HUDEP-2 (cell line): ENCODE results near the gene SNX27.
A peak's percentile ranks its signal among the peaks of the same experiment; 100 is the strongest.

Experiments
- DNase-seq, 76 experiments: peaks; one replicate each; lab custom pipeline; 2025; ENCODE audit not compliant: unreplicated experiment in 76 of 76; lab: John Stamatoyannopoulos, UW

Gene SNX27

DNA sequence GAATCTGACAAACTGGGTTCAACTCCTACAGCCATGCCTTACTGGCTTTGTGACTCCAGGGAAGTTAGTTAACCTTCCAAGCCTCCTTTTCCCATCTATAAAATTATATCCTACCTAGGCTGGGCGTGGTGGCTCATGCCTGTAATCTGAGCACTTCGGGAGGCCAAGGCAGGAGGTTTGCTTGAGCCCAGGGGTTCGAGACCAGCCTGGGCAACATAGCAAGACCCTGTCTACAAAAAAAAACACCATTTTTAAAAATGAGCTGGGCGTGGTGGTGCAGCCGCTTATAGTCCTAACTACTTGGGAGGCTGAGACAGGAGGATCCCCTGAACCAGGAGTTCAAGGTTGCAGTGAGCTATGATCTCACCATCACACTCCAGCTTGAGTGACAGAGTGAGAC lies 89.7 kb downstream of the SNX27 start:
- no peak for DNase-seq

DNA sequence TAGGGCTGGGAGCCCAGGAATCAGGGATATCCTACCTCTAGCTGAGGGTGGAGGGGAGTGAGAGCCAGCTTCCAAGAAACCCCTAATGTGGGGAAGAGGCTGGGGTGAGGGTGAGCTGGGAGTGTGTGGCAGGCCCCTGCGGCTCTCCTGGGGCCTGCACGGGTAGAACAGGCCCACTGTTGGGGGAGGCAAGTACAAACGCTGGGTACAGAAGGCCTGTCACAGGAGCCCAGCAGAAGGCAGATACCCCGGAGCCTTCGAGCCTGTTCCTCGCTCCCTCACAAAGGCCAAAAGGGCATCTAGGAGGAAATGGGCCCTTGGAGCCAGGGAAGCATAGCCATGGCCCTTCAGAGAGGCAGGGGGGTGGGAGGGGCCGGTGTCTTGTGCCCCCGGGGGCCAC lies 91.1 kb downstream of the SNX27 start:
- no peak for DNase-seq

DNA sequence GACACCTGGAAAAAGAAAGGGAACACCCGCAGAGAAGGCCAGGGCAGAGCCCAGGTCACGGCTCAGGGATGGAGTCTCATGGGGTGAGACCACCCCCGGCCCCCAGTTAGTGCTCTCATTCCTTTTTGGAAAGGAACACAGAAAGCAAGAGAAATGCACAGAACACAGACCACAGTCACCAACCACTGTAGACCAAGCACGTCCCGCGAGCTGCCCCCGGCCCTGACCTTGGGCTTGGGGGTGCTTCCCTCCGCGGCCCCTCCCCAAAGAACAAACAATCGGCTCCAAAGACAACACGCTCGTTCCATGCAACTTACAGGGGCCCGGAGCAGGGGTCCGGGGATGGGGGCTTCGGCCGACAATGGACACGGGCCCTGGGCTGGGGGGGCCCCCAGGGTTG lies 92.0 kb downstream of the SNX27 start:
- no peak for DNase-seq

DNA sequence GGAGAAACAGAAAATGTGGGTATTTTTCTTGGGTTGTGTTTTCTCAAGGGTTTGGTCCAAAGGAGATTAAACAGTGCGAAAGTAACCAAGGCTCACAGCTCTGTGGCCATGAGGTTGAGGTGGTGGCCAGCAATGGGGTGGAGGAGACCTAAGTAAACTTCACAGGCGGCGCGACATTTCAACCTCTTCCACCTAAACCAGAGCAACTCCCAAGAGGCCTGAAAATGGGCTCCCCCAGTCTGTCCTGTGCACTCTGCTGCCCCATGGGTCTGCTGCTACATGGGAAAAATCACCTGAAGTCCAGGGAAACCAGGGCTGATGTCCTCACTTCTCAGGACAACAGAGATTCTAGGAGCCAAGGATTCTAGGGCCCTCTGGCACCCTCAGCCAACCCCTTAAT lies 92.4 kb downstream of the SNX27 start:
- no peak for DNase-seq

DNA sequence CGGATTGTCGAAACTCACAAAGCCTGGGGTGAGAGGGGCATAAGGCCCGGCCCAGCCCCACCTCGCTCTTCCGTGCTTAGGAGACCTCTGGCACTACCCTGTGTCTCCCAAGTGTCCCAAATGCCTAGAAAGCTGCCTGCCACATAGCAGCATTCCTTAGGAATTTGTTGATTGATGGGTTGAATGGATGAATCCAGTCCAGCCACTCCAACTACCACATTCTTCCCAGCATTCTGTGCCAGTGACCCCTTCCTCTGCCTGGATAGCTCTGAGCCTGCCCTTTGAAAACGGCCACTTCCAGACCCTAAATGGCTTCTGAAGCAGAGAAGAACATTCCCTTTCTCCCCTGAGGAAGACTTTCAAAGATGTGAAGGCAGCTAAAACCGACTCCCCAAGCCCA lies 93.3 kb downstream of the SNX27 start:
- no peak for DNase-seq

DNA sequence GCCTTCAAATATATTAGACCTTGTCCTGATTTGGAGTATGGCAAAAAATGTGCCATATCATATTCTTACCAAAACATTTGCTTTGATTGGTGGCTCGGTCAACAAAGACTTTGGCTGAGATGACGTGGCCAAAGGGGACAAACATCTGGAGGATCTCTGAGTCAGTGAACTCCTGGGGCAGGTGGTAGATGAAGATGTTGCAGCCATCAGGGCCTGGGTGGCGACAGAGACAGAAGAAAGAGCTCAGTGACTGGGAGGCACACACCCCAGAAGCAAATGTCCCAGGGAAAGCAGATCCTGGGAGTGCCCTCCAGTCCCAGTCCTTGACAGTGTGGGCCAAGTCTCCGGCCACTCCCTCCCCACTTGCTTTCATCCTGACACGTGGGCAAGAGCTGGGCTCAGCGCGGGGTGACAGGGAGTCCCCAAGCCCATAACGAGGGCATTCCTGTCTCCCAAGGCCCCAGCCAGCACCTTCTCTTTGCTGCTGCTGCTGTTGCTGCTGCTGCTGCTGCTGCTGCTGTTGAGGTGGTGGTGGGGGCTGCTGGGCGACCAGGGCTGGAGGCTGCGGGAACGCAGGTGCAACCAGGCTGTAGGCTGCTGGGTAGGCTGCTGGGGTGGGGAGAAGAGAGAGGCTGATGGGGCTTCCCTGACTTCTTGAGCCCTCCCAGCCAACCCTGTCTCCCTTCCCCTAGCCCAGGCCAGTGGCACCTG lies 94.1 kb downstream of the SNX27 start:
- DNase-seq = no peak

DNA sequence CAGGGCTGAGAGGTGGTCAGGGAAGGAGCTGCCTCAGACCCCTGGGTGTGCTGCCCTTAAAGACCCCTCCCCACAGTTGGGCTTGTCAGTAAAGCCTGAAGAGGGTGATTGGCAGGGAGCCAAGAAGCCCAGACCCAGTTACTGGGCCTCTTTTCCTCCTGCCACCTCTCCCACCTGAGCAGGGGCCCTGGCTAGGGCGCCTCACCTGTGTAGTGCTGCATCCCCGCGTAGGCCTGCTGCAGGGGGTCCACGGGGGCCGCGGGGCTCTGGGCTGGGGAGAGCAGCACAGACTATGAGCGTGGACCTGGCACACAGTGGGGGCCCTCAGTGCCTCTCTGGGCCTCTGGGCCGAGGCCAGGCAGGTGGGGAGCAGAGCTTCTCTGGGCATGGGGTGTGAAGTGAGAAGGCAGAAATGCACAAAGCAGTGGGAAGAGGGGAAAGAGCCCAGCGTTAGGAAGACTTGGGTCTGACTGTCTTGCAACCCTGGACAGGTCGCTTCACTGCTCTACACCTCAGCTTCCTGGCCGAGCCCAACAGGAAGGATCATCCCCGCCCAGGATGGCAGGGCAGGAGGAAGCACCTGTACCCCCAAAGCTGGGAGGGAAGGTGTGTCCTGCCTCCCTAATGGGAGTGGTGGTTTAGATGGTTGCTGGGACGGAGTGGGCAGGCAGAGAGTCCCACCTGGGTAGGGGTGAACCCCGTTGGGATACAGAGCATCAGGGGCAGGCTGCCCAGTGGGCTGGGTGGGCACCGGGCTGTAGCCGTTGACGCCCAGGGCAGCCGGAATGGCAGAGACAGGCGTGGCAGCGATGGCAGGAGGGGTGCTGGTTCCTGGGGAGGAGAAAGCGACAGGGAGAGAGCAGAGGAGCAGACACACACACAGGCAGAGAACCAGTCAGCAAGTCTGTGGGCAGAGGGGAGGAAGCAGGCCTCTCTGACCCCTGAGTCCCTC lies 94.9 kb downstream of the SNX27 start:
- DNase-seq = no peak

DNA sequence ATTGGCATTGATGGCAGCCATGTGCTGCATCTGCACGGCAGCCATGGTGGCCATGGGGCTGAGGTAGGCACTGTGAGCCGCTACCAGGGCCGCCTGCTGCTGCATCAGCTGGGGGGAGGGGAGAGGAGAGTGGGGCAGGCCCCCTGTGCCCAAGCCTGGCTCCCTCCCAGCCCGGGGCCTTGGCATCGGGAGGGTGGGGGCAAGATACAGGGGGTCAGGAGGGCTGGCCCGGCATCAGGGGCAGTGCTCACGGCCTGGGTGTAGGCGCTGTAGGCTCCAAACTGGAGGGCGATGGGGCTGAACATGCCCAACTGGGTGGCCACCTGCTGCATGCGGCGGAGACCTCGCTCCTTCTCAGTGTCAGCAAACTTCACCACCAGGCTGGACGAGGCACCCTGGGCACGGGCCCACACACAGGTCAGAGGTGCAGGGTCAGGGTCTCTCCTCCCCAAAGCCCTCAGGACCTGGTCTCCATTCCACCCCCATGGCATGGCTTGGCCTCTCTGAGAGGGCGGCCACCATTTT lies 95.8 kb downstream of the SNX27 start:
- DNase-seq = no peak

DNA sequence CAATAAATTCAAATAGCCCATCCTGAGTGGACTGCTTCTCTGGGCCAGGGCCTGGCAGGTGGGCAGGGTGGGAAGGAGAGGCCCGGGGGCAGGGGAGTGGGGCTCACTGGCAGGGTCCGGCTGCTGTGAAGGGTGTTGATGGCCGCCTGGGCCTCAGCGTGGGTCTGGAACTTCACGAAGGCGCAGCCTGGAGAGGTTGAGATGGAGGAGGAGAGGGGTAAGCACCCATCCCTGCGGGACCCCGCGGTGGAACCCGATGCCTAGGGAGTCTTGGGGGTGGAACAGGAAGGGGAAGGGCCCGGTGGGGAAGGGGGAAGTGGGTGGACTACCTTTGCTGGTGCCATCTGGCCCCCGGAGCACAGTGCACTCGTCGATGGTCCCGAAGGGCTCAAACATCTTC lies 97.0 kb downstream of the SNX27 start:
- no peak for DNase-seq

DNA sequence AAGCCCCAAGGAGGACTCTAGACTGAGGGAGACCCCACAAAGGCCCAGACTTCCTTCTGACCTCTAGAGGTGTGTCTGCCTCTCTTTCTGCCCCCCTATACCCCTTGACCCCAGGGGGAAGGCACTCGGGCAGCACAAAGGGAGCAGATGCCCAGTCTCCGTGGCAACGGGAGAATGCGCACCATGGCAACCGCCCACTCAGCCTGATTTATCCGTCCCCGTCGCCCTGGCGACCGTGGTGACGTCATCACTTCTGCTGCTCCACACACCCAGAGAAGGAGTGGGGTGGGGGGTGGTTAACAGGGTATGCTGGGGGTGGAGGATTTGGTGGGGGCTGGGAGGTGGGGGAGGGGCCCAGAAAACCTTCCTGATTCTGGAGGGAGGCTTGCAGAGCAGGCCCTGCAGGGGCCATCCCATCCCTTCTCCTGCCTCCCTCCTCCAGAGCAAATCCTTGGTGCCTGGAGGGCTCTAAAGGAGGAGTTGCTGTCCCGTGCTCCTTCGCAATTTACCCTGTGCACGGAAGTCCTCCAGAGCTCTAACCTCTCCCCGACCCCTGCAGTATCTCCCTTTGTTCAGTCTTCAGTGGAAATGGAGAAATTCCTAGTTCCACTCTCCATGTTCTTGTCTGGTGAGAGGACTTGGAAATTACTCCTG lies 98.5 kb downstream of the SNX27 start:
- DNase-seq = peak in 14 of 76 experiments; percentile 3 to 44 (median 14)

DNA sequence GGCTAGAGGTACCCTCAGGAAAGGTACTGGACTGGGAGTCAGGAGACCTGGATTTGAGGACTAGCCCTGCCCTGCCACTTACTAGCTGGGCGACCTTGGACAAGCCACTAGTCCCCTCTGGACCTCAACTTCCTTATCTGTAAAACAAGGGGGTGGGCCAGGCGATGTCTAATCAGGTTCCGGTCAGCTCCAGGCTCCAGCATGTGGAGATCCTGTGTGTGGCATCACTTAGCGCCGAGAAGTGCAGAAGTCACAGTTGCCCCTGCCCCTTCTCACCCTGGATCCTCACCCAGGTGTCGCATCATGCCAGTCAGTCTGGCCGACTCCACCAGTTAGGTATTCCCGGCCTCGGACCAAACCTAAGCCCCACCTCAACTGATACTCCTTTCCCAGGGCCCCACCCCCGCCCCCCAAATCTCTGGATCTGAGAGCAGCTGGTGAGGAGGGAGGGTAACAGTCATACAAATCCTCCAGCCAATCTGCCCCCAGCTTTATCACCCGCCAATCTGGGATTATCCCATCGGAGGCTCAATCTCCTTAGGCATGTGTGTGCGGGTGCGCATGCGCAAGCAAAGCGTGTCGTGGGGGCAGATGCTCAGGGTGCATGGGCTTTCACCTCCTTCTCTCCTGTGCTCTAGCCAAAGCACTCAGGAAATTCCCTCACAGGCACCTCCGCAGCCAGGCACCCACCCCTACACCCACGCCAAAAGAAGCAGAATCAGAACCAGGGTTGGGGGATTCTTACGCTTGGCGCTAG lies 99.4 kb downstream of the SNX27 start:
- DNase-seq = no peak

DNA sequence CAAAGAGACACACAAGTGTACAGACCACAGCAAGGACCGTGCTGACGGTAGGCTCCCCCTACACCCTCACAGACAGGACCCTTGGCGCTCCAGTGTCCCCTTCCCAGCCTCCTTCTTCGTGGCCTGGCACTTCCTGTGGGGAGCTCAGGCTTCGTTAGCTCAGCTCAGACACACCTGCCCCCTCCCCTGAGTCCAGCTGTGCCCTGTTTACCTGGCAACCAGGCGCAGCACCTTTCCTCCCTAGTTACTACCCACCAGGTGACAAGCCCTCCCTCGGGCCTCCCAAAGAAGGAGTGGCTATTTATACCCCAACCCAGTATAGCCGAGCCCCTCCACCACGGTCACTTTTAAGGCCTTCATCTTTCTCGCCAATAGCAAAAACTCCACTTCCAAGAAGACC lies 100.1 kb downstream of the SNX27 start:
- DNase-seq = no peak

DNA sequence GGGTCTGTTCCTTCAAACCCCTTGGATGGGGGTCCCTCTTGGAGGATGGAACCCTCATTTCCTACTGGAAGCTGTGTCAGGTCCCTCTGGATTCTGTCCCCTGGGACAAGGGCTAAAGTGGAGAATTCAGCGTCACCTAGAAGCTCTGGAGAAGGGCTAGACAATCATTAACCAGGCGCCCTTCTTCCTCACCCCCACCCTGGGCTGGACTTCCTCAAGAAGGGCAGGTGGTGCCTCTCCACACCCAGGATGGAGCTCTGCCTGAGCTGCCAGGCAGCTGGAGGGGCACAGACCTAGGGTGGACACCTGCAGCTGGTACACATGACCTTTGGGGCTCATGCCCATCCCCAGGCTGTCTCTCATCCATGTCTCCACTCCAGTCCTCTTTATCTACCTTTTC lies 101.2 kb downstream of the SNX27 start:
- no peak for DNase-seq

DNA sequence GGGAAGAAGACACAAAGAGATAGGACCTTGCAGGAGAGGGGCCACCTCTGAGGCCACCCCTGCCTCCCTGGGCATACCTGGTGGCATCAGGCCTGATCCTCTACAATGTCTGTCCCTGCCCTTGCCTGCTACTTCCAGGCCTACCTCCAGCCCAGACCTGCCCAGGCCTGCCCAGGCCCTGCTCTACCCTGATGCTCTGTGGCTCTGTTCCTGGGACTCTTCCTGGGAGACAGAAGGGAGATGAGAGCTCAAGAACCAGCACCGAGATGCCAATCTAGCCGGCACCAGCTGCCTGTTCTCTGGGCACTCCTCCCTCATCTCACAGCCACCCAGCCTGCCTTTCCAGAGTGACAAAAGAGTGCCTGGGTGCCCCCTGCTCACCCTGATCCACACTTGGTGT lies 102.0 kb downstream of the SNX27 start:
- no peak for DNase-seq

DNA sequence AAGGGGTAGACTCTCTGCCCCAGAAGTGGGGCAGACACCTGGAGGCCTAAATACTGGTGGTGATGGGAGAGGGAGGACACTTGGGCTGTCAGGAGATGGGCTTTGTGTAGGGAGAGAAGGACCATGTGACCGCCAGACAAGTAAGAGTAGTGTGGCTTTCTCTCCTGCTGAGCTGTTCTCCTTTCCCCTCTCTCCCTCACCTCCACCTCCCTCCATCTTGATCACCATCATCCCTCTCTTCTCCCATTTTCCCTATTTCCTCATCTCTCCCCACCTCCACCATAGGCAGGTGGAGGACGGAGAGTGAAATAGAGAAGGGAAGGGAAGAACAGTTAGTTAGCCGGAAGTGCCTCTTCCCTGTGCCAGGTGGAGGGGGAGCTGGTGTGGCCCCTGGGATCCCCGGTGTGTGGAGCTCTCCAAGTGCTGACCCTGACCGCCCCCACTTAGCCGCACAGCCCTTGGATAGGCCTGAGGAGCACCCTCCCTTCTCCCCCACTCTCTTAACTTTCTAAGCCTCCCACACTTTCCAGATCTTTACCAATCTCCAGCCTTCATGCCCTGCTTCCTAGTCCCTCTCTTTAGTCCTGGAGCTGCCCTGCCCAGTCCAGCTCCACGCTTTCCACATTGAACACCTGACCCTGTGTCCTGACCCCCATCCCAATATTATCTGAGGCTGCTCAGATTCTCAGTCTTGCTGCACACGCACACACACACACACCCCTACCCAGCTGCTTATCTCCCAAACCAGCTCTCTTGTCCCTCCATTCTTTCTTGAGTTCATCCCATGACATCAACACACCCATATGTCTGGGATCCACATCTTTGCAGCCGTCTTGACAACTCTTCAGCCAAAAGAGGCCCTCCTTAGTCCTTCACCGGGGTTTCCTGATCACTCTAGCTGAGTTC lies 103.2 kb downstream of the SNX27 start:
- peak in 67 of 76 experiments; percentile 15 to 83 (median 54) for DNase-seq

DNA sequence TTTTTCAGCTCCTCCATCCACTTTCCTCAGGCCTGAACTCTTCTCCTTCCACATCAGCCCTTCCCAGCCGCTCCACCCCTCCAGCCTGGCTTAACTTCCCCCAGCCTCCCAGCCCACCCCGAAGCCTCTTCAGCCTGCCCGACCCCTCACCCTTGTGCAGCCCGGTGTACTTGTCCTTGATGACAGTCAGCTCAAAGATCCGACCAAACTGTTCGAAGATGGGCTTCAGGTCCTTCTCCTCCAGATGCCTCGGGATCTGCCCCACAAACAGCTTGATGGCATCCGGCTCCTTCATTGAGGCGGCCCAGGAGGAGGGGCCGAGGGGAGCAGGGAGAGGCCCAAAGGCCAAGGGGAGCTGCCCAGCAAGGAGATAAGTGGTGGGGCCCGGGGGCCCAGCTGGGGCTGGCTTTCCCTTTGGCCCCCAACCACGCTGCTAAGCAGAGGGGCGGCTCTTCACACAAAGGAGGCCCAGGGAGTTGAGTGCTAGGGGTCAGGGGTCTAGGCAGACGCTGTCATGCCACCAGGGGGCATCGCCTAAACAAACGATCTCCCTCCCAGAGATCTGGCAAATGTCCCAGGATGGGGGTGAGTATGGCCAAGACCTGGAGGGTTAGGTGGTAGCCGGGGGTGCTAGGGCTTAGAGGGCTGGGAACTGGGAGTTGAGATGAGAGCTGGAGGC lies 104.0 kb downstream of the SNX27 start:
- DNase-seq = peak in 17 of 76 experiments; percentile 1 to 33 (median 18)

DNA sequence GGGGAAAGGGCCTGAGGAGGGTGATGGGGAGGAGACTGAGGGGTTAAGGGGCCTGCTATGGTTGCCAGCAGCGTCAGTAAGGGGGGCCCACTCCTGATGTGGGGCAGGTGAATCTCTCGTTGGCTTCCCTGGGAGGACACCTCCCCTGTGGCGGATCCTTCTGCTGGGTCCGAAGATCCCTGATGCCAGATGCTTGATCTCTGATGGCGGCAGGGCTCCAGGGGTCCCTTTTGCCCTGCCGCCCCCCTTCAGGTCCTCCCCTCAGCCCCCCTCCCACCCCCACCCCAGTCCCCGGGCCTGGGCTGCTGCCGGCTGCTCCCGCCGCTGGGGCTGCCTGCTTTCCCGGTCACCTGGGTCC lies 104.5 kb downstream of the SNX27 start:
- no peak for DNase-seq

DNA sequence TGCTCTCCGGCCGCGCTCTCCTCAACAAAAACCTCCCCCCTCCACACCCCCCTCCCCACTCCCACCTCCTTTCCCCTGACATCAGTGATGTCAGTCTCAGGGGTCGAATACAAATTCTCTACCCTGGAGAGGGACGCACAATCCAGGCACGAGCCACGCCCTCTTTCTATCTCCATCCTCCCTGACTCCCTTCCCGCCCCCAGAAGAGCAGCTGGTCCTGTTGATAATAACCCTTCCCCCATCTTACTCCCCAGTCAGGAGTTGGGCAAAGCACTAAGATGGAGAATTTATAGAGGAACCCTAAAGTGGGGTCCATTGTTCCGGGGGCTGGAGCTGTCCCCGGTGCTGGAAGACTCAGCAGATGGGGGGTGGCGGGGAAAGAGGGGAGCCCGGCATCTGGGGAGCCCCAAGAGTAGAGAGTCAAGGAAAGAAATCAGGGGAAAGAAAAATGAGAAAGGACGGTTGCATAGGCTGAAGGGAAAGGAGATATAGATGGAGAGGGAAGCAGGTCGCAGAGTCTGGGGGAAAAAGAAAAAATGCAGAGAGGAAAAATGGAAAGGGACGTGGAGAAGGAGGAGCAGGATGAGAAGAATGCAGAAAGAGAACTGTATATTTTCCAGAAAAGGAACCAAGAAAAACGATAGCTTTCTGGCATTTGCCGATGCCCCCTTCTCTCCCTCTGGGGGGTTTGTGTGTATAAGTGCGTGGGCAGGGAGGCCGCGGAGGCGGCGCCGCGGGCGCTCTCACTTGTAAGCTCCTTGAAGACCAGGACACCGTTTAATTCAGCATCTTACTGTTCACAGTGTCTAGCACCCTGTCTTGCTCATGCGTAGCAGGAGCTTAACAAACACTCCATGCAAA lies 105.2 kb downstream of the SNX27 start, which contains the start of gene CELF3:
Gene CELF3, minus strand, starts transcription at position 33 of the 861 bp plus-strand sequence. CDS start 783 bp downstream, outside the sequence.
- DNase-seq = peak in 63 of 76 experiments; percentile 6 to 84 (median 45)
